ENCODE results near the gene HOXB8. TPM values are rescaled to one million over a fixed set of nuclear protein-coding genes. Genes with fewer than 3 reads are reported as not detected.

Gene HOXB8
- total and polyA plus RNA-seq, 2 donors (not counting 3 experiments of a cell fraction or from before 2014, with no cell fraction given) = 1.7 to 2.4 TPM

GRCh38 chr17:48603959-48604769, 10.9 kb downstream of the HOXB8 start:
- peak; percentile 96 for FAIRE-seq
- CTCF ChIA-PET = interaction anchor here (2.0 kb wide), 1 partner anchor 579 kb away, joined by 4 read pairs; no protein-coding TSS in a partner anchor
- POLR2A ChIA-PET = interaction anchor here (1.0 kb wide), 1 partner anchor 10 kb away, joined by 7 read pairs; the partner anchor contains the start of gene HOXB8

GRCh38 chr17:48601539-48602425, 13.3 kb downstream of the HOXB8 start:
- no TSS peak for BruUV-seq (replicated peaks)
- no peak overlapping the region for H3K27ac ChIP-seq (ENCODE audit: insufficient read depth, low read depth, low read length)

More at GRCh38 chr17:48603959-48604769, 10.9 kb downstream of the HOXB8 start:
- H3K27ac ChIP-seq (ENCODE audit: insufficient read depth, low read depth, low read length) = peak overlapping the region; percentile 54
- peaks cover 57% of the 10 kb centered on the region for H3K79me2 ChIP-seq (ENCODE audit: control insufficient read depth, insufficient read depth, low read length)
- H3K36me3 ChIP-seq (ENCODE audit: control insufficient read depth in 2 of 2, extremely low read depth in 1 of 2, insufficient read depth in 2 of 2, low read length in 2 of 2) = no peaks in the 10 kb centered on the region
- H3K4me2 ChIP-seq (ENCODE audit: insufficient read depth, low read length) = peak overlapping the region; percentile 95
- H3K9me3 ChIP-seq (replicated peaks; ENCODE audit: control insufficient read depth, insufficient read depth, low read length) = no peaks in the 10 kb centered on the region
- no peaks in the 10 kb centered on the region for H4K20me1 ChIP-seq (replicated peaks; ENCODE audit: control insufficient read depth, extremely low read depth, insufficient read depth, low read length)
- H3K27me3 ChIP-seq (ENCODE audit: control insufficient read depth in 2 of 2, insufficient read depth in 2 of 2, low read length in 2 of 2) = no peaks in the 10 kb centered on the region
- peaks cover 23% of the 10 kb centered on the region for H3K4me1 ChIP-seq (ENCODE audit: control insufficient read depth, extremely low read depth, insufficient read depth, low read length)
- BruUV-seq (replicated peaks) = TSS peak; percentile 17
- peak overlapping the region; percentile 56 for H2AFZ ChIP-seq (ENCODE audit: low read depth, low read length)
- H3K9me1 ChIP-seq (replicated peaks; ENCODE audit: control insufficient read depth, extremely low read depth, insufficient read depth, low read length) = no peaks in the 10 kb centered on the region
- peak; percentile 65 for DNase-seq (ENCODE audit: low read depth, low spot score)
- TF ChIP-seq FOS (IDR thresholded peaks at IDR 0.05; ENCODE audit: borderline replicate concordance, insufficient read depth, low read length) (no peak), POLR2AphosphoS5 (IDR thresholded peaks at IDR 0.05; ENCODE audit: insufficient read depth, low read depth, low read length) (peak; percentile 63), MYC (IDR thresholded peaks at IDR 0.05; ENCODE audit: low read depth, low read length) (no peak)
- H3K4me3 ChIP-seq (replicated peaks in 1 of 3; ENCODE audit: insufficient read depth in 1 of 3, low read depth in 1 of 3, low read length in 3 of 3) = peak overlapping the region; percentile 47 to 97 (median 86)
- intact Hi-C loops (cut with micrococcal nuclease) (loop anchor here (1.0 kb wide), 1 partner anchor 8 kb away; no protein-coding TSS in a partner anchor), dilution Hi-C loops (cut with MboI; ENCODE audit: extremely low pct_ligation_motif_present, low sequenced_read_pairs) (no loop called here)
- peak overlapping the region; percentile 87 for H3K9ac ChIP-seq (replicated peaks; ENCODE audit: extremely low read depth, insufficient read depth, low read length)

More at GRCh38 chr17:48601539-48602425, 13.3 kb downstream of the HOXB8 start:
- Histone ChIP-seq H3K9ac (replicated peaks; ENCODE audit: extremely low read depth, insufficient read depth, low read length) (no peak overlapping the region), H3K79me2 (ENCODE audit: control insufficient read depth, insufficient read depth, low read length) (peaks cover 80% of the 10 kb centered on the region), H3K9me1 (replicated peaks; ENCODE audit: control insufficient read depth, extremely low read depth, insufficient read depth, low read length) (no peaks in the 10 kb centered on the region), H3K9me3 (replicated peaks; ENCODE audit: control insufficient read depth, insufficient read depth, low read length) (no peaks in the 10 kb centered on the region), H2AFZ (ENCODE audit: low read depth, low read length) (no peak overlapping the region), H3K4me2 (ENCODE audit: insufficient read depth, low read length) (peak overlapping the region; percentile 68), H4K20me1 (replicated peaks; ENCODE audit: control insufficient read depth, extremely low read depth, insufficient read depth, low read length) (no peaks in the 10 kb centered on the region), H3K4me1 (ENCODE audit: control insufficient read depth, extremely low read depth, insufficient read depth, low read length) (peaks cover 39% of the 10 kb centered on the region), H3K36me3 (ENCODE audit: control insufficient read depth in 2 of 2, extremely low read depth in 1 of 2, insufficient read depth in 2 of 2, low read length in 2 of 2) (no peaks in the 10 kb centered on the region), H3K4me3 (replicated peaks in 1 of 3; ENCODE audit: insufficient read depth in 1 of 3, low read depth in 1 of 3, low read length in 3 of 3) (peak overlapping the region in 2 of 3 experiments; percentile 27 to 47), H3K27me3 (ENCODE audit: control insufficient read depth in 2 of 2, insufficient read depth in 2 of 2, low read length in 2 of 2) (no peaks in the 10 kb centered on the region)
- intact Hi-C loops (cut with micrococcal nuclease) (no loop called here), dilution Hi-C loops (cut with MboI; ENCODE audit: extremely low pct_ligation_motif_present, low sequenced_read_pairs) (no loop called here)
- no peak for DNase-seq (ENCODE audit: low read depth, low spot score)
- no peak for TF ChIP-seq POLR2A (IDR thresholded peaks at IDR 0.05; ENCODE audit: low read depth, low read length)
- no peak for TF ChIP-seq GATA2 (IDR thresholded peaks at IDR 0.05; ENCODE audit: insufficient read depth, insufficient read length, low read depth, low read length)
- TF ChIP-seq MYC (IDR thresholded peaks at IDR 0.05; ENCODE audit: low read depth, low read length) = no peak
- TF ChIP-seq FOS (IDR thresholded peaks at IDR 0.05; ENCODE audit: borderline replicate concordance, insufficient read depth, low read length) = no peak
- TF ChIP-seq JUN (IDR thresholded peaks at IDR 0.05; ENCODE audit: borderline replicate concordance, insufficient read depth, insufficient read length, low read depth) = no peak
- TF ChIP-seq POLR2AphosphoS5 (IDR thresholded peaks at IDR 0.05; ENCODE audit: insufficient read depth, low read depth, low read length) = no peak
- TF ChIP-seq MAX (IDR thresholded peaks at IDR 0.05; ENCODE audit: insufficient read depth, insufficient read length) = no peak
- no peak for TF ChIP-seq CTCF (IDR thresholded peaks at IDR 0.05; ENCODE audit: extremely low read depth in 1 of 2, insufficient read depth in 1 of 2, low read depth in 1 of 2, low read length in 2 of 2)
- TF ChIP-seq EZH2 (IDR thresholded peaks at IDR 0.05; ENCODE audit: borderline replicate concordance, low read depth, low read length, severe bottlenecking) = no peak
- no peak for FAIRE-seq
- ChIA-PET CTCF (interaction anchor here (0.6 to 1.5 kb wide), 6 partner anchors 8 to 342 kb away, joined by 3 read pairs; no protein-coding TSS in a partner anchor), POLR2A (no interaction called here)
